H1 (cell line): ENCODE results near the gene TNS1. TPM values are rescaled to one million over a fixed set of nuclear protein-coding genes. Genes with fewer than 3 reads are reported as not detected.

Experiments
- CTCF ChIA-PET: fragments of 300-600 bp; sonication (Branson Sonifier 250); formaldehyde crosslinking; loops from one replicate; lab custom pipeline; 2021; ENCODE audit not compliant: partially characterized antibody; lab: Charles Lee
- POLR2A ChIA-PET: fragments of 300-600 bp; sonication (Branson Sonifier 250); formaldehyde crosslinking; loops from one replicate; lab custom pipeline; 2021; ENCODE audit warnings: inconsistent platforms; ENCODE audit not compliant: partially characterized antibody; lab: Charles Lee
- DNase-seq, 2 experiments: peaks; one replicate each; pipeline versions ENCODE4 v3.0.0 to v3.0.0-alpha.2; 2010 to 2022; ENCODE audit warnings: low spot score in 2 of 2, low read depth in 1 of 2, mixed read lengths in 1 of 2
- FAIRE-seq: peaks from 2 replicates; lab custom pipeline; 2011; peaks lifted over from hg19 to GRCh38; lab: Jason Lieb, UNC
- H2AFZ ChIP-seq: 2 replicates; pipeline ENCODE4 v1.8.1; 2012; ENCODE audit warnings: low read length, inconsistent platforms
- H2AK5ac ChIP-seq: 2 replicates; pipeline ENCODE4 v1.6.1; 2013; ENCODE audit warnings: low read depth, low read length
- H2BK120ac ChIP-seq: replicated peaks from 2 replicates; pipeline ENCODE3; 2013; ENCODE audit warnings: low read depth, low read length, inconsistent platforms
- H2BK12ac ChIP-seq: 2 replicates; pipeline ENCODE4 v1.6.1; 2013; ENCODE audit warnings: low read depth, low read length
- H2BK15ac ChIP-seq: 2 replicates; pipeline ENCODE4 v1.6.1; 2013; ENCODE audit warnings: low read length
- H2BK20ac ChIP-seq: 2 replicates; pipeline ENCODE4 v1.6.1; 2013; ENCODE audit warnings: low read length
- H2BK5ac ChIP-seq: 2 replicates; pipeline ENCODE4 v1.6.1; 2013; ENCODE audit warnings: low read depth, low read length
- H3K14ac ChIP-seq: 2 replicates; pipeline ENCODE4 v1.6.1; 2013; ENCODE audit warnings: inconsistent platforms; ENCODE audit not compliant: insufficient read length
- H3K18ac ChIP-seq: 2 replicates; pipeline ENCODE4 v1.6.1; 2013; ENCODE audit warnings: low read length; ENCODE audit errors: extremely low read depth
- H3K23ac ChIP-seq: 2 replicates; pipeline ENCODE4 v1.6.1; 2013; ENCODE audit warnings: inconsistent platforms; ENCODE audit not compliant: insufficient read length
- H3K23me2 ChIP-seq: 2 replicates; pipeline ENCODE4 v1.6.1; 2013; ENCODE audit warnings: low read depth, low read length
- H3K27ac ChIP-seq: 2 replicates; pipeline ENCODE4 v1.6.1; 2011; ENCODE audit warnings: low read depth, low read length, inconsistent platforms
- H3K27me3 ChIP-seq, 4 experiments: replicated peaks in 1 of 4; 1 replicate in 1 of 4; 2 replicates in 3 of 4; pipeline versions ENCODE4 v1.6.1 to v1.8.1; 2011 to 2013; ENCODE audit warnings: low read length in 3 of 4, mild to moderate bottlenecking in 3 of 4, inconsistent platforms in 2 of 4, mixed read lengths in 2 of 4, moderate library complexity in 1 of 4; ENCODE audit not compliant: control insufficient read depth in 3 of 4, insufficient read depth in 3 of 4; ENCODE audit errors: extremely low read depth in 1 of 4
- H3K36me3 ChIP-seq, 4 experiments: 2 replicates each; pipeline versions ENCODE4 v1.6.1 to v1.8.1; 2011 to 2013; ENCODE audit warnings: mild to moderate bottlenecking in 4 of 4, low read length in 3 of 4, moderate library complexity in 2 of 4, control low read depth in 1 of 4, inconsistent platforms in 1 of 4; ENCODE audit not compliant: insufficient read depth in 4 of 4, control insufficient read depth in 2 of 4
- H3K4ac ChIP-seq: replicated peaks from 2 replicates; pipeline ENCODE3; 2013; ENCODE audit warnings: low read length, low read depth, mixed read lengths, inconsistent platforms; ENCODE audit not compliant: insufficient read length
- H3K4me1 ChIP-seq, 4 experiments: replicated peaks in 1 of 4; 1 replicate in 1 of 4; 2 replicates in 3 of 4; pipeline versions ENCODE4 v1.6.1 to v1.8.1; 2011 to 2013; ENCODE audit warnings: low read length in 3 of 4, inconsistent platforms in 2 of 4, mixed read lengths in 1 of 4; ENCODE audit not compliant: insufficient read depth in 4 of 4, control insufficient read depth in 3 of 4
- H3K4me2 ChIP-seq, 2 experiments: 2 replicates each; pipeline versions ENCODE4 v1.6.1 to v1.8.1; 2011 to 2013; ENCODE audit warnings: low read depth in 2 of 2, low read length in 2 of 2, control low read depth in 1 of 2, inconsistent platforms in 1 of 2, mild to moderate bottlenecking in 1 of 2; ENCODE audit not compliant: insufficient read depth in 1 of 2
- H3K4me3 ChIP-seq, 4 experiments: fragments of 200-600, 300-600 bp in 1 of 4; sonication (generic), shearing (Covaris generic), sonication (Bioruptor Twin) in 1 of 4; 2 replicates each; pipeline versions ENCODE4 v1.5.1 to v1.8.1; 2011 to 2016; ENCODE audit warnings: low read length in 4 of 4, low read depth in 3 of 4, control low read depth in 2 of 4, inconsistent platforms in 2 of 4, mild to moderate bottlenecking in 2 of 4, mixed read lengths in 1 of 4, moderate library complexity in 1 of 4; ENCODE audit not compliant: insufficient read depth in 2 of 4; ENCODE audit errors: extremely low read depth in 1 of 4
- H3K56ac ChIP-seq: replicated peaks from 2 replicates; pipeline ENCODE3; 2013; ENCODE audit warnings: low read depth, mild to moderate bottlenecking, mixed read lengths, low read length, inconsistent platforms; ENCODE audit not compliant: insufficient read length
- H3K79me1 ChIP-seq: 2 replicates; pipeline ENCODE4 v1.6.1; 2013; ENCODE audit warnings: low read depth, low read length, control low read depth
- H3K79me2 ChIP-seq, 2 experiments: 2 replicates each; pipeline versions ENCODE4 v1.6.1 to v1.8.1; 2012 to 2013; ENCODE audit warnings: low read length in 2 of 2, mild to moderate bottlenecking in 2 of 2, inconsistent platforms in 1 of 2; ENCODE audit not compliant: insufficient read depth in 2 of 2, control insufficient read depth in 1 of 2
- H3K9ac ChIP-seq, 4 experiments: replicated peaks in 1 of 4; 1 replicate in 1 of 4; 2 replicates in 3 of 4; pipeline versions ENCODE4 v1.6.1 to v1.8.1; 2011 to 2013; ENCODE audit warnings: low read depth in 3 of 4, low read length in 3 of 4, control low read depth in 2 of 4, mild to moderate bottlenecking in 2 of 4, moderate library complexity in 2 of 4, inconsistent platforms in 1 of 4; ENCODE audit errors: extremely low read depth in 1 of 4
- H3K9me3 ChIP-seq, 2 experiments: 2 replicates each; pipeline versions ENCODE4 v1.6.1 to v1.8.1; 2012 to 2013; ENCODE audit warnings: mild to moderate bottlenecking in 2 of 2, moderate library complexity in 2 of 2, control low read depth in 1 of 2, inconsistent platforms in 1 of 2, low read depth in 1 of 2, low read length in 1 of 2, mixed read lengths in 1 of 2; ENCODE audit not compliant: insufficient read depth in 2 of 2
- H4K20me1 ChIP-seq, 2 experiments: replicated peaks in 1 of 2; 2 replicates each; pipeline versions ENCODE3 to v1.8.1; 2011 to 2013; ENCODE audit warnings: inconsistent platforms in 2 of 2, low read length in 2 of 2, mild to moderate bottlenecking in 1 of 2; ENCODE audit not compliant: insufficient read depth in 2 of 2, control insufficient read depth in 1 of 2
- H4K5ac ChIP-seq: 2 replicates; pipeline ENCODE4 v1.6.1; 2013; ENCODE audit warnings: low read length, low read depth, mixed read lengths, inconsistent platforms; ENCODE audit not compliant: insufficient read length
- H4K8ac ChIP-seq: 2 replicates; pipeline ENCODE4 v1.8.0; 2013; ENCODE audit warnings: mild to moderate bottlenecking, moderate library complexity, low read length, inconsistent platforms; ENCODE audit not compliant: insufficient read depth; ENCODE audit errors: extremely low read depth
- H4K91ac ChIP-seq: replicated peaks from 2 replicates; pipeline ENCODE3; 2013; ENCODE audit warnings: low read length, mixed read lengths, inconsistent platforms; ENCODE audit not compliant: insufficient read length
- BCL11A ChIP-seq, 2 experiments: IDR thresholded peaks; one replicate each; pipeline ENCODE4 v1.6.1; 2011; ENCODE audit warnings: low read depth in 2 of 2, low read length in 2 of 2, mild to moderate bottlenecking in 2 of 2
- BRCA1 ChIP-seq: IDR thresholded peaks from 2 replicates; pipeline ENCODE4 v1.6.1; 2012; ENCODE audit warnings: low read depth, low read length, improper control_type of control experiment
- CHD1 ChIP-seq: IDR thresholded peaks from 2 replicates; pipeline ENCODE4 v1.6.1; 2012; ENCODE audit warnings: low read depth, low read length, improper control_type of control experiment
- SIN3A ChIP-seq, 2 experiments: IDR thresholded peaks in 1 of 2; conservative IDR thresholded peaks in 1 of 2; 2 replicates each; pipeline ENCODE4 v1.6.1; 2011 to 2012; ENCODE audit warnings: low read length in 2 of 2, improper control_type of control experiment in 1 of 2, low read depth in 1 of 2, mild to moderate bottlenecking in 1 of 2
- WGBS, 2 experiments: shearing (Covaris generic) in 1 of 2; methylation state at CpG; one replicate each; pipeline versions ENCODE4 v1.1.6 to v1.1.7; 2013 to 2015; ENCODE audit warnings: low lambda C conversion rate in 2 of 2, mixed read lengths in 2 of 2, inconsistent platforms in 1 of 2, low coverage in 1 of 2, missing lambda C conversion rate in 1 of 2; ENCODE audit not compliant: insufficient replicate concordance in 2 of 2, insufficient coverage in 1 of 2, insufficient read length in 1 of 2; ENCODE audit errors: extremely low coverage in 1 of 2, missing lambda C conversion rate in 1 of 2; 5-methylcytosine and 5-hydroxymethylcytosine counted together
- polyA plus RNA-seq, 7 experiments: library from polyadenylated mRNA; depleted of rRNA in 3 of 7; stranded (reverse) in 5 of 7; unstranded in 2 of 7; fragments of >200 nt in 5 of 7; fragments of 200-250 nt in 2 of 7; gene quantifications; 1 replicate in 5 of 7; 2 replicates in 1 of 7; 4 replicates in 1 of 7; pipeline versions ENCODE4 v1.2.1 to v1.2.3, GENCODE V29; 2011 to 2013; ENCODE audit warnings: missing spikeins in 2 of 7, mixed read lengths in 2 of 7
- total RNA-seq: library from RNA; stranded (reverse); fragmentation: NEBNext Ultra II Directional; extraction: Animal tissue kit (Norgen Biotek cat#: 25700); gene quantifications from 2 replicates; pipeline ENCODE4 v1.2.1, GENCODE V29; 2021
- TF ChIP-seq, protein P1 (sequence below), 3 experiments: IDR thresholded peaks; 1 replicate in 2 of 3; 2 replicates in 1 of 3; pipeline versions ENCODE4 v1.5.1 to v1.6.1; 2011; ENCODE audit warnings: low read length in 3 of 3, mild to moderate bottlenecking in 3 of 3, inconsistent platforms in 2 of 3, low read depth in 1 of 3, moderate library complexity in 1 of 3; ENCODE audit not compliant: insufficient read depth in 1 of 3; ENCODE audit errors: control extremely low read depth in 1 of 3

Gene TNS1
- total and polyA plus RNA-seq, 2 of the 8 experiments (the other 6 are each of a cell fraction or from before 2014, with no cell fraction given), result 1.5 to 5.1 TPM

- Histone ChIP-seq H2BK12ac (no peak overlapping the region), H2AK5ac (no peak overlapping the region), H3K79me2 (no peaks in the 10 kb centered on the region), H3K4me3 (no peak overlapping the region), H4K8ac (no peak overlapping the region), H4K91ac (no peak overlapping the region), H3K4ac (no peak overlapping the region), H4K5ac (no peak overlapping the region), H2BK5ac (no peak overlapping the region), H3K27ac (no peak overlapping the region), H3K14ac (no peak overlapping the region), H3K36me3 (no peaks in the 10 kb centered on the region), H3K9me3 (no peaks in the 10 kb centered on the region), H3K23ac (no peak overlapping the region), H4K20me1 (peaks cover 0 to 1% of the 10 kb centered on the region in 2 experiments), H3K4me2 (no peak overlapping the region), H3K4me1 (peaks cover 0 to 13% (median 8%) of the 10 kb centered on the region in 4 experiments; a peak in 6 of 7 replicates), H3K27me3 (no peaks in the 10 kb centered on the region), H3K79me1 (no peaks in the 10 kb centered on the region), H2AFZ (no peak overlapping the region), H3K9ac (no peak overlapping the region), H2BK15ac (0 out of 2 replicates have a peak overlapping the region, but pooled peaks have one; percentile 6), H2BK120ac (no peak overlapping the region), H3K18ac (no peak overlapping the region), H3K23me2 (no peaks in the 10 kb centered on the region; the same call in 1 of the 2 replicates), H3K56ac (no peak overlapping the region), H2BK20ac (no peak overlapping the region)
- no peak for DNase-seq
- POLR2A ChIA-PET, result interaction anchor here (1.0 to 2.4 kb wide), 2 partner anchors 10 to 17 kb away, joined by 5 to 9 read pairs; no protein-coding TSS in a partner anchor
- CTCF ChIA-PET, result interaction anchor here (0.6 to 6.3 kb wide), 11 partner anchors 16 to 177 kb away, joined by 3 to 52 read pairs (median 3); no protein-coding TSS in a partner anchor
- TF ChIP-seq SIN3A (conservative IDR thresholded peaks at IDR 0.05 in 1 of 2, IDR thresholded peaks at IDR 0.05 in 1 of 2; ENCODE audit: low read depth in 1 of 2, low read length in 2 of 2), result no peak
- TF ChIP-seq CHD1, result no peak
- TF ChIP-seq BRCA1, result no peak
- TF ChIP-seq, protein P1, sequence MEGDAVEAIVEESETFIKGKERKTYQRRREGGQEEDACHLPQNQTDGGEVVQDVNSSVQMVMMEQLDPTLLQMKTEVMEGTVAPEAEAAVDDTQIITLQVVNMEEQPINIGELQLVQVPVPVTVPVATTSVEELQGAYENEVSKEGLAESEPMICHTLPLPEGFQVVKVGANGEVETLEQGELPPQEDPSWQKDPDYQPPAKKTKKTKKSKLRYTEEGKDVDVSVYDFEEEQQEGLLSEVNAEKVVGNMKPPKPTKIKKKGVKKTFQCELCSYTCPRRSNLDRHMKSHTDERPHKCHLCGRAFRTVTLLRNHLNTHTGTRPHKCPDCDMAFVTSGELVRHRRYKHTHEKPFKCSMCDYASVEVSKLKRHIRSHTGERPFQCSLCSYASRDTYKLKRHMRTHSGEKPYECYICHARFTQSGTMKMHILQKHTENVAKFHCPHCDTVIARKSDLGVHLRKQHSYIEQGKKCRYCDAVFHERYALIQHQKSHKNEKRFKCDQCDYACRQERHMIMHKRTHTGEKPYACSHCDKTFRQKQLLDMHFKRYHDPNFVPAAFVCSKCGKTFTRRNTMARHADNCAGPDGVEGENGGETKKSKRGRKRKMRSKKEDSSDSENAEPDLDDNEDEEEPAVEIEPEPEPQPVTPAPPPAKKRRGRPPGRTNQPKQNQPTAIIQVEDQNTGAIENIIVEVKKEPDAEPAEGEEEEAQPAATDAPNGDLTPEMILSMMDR (IDR thresholded peaks at IDR 0.05; ENCODE audit: control extremely low read depth in 1 of 3, insufficient read depth in 1 of 3, low read depth in 1 of 3, low read length in 3 of 3), result no peak
- no peak for TF ChIP-seq BCL11A (IDR thresholded peaks at IDR 0.05; ENCODE audit: low read depth in 2 of 2, low read length in 2 of 2)
- 88% methylated on average over 10 of the region's 10 CpGs; no CpG with 5 or more reads in 1 of the 2 experiments for whole genome bisulfite sequencing, 2 experiments
- FAIRE-seq, result no peak
Observed at GRCh38 chr2:217966423-217967070, 36.2 kb downstream of the TNS1 start.
